Measurements from ENCODE around the gene PLA2G4F. TPM values are rescaled to one million over a fixed set of nuclear protein-coding genes. Genes with fewer than 3 reads are reported as not detected.

PLA2G4F gene
- total RNA-seq, 1 donor from 2014 or later, result not detected

- Mint-ChIP-seq H3K4me3 (ENCODE audit: low read depth) (no peak overlapping the region), H3K27ac (no peak overlapping the region), H3K4me1 (ENCODE audit: low read depth) (no peaks in the 10 kb centered on the region), H3K36me3 (ENCODE audit: low read depth) (no peaks in the 10 kb centered on the region), H3K9me3 (no peaks in the 10 kb centered on the region), H3K27me3 (ENCODE audit: low read depth) (no peaks in the 10 kb centered on the region)
- DNase-seq (ENCODE audit: low spot score), result no peak
- intact Hi-C loops (cut with micrococcal nuclease), result no loop called here
These were observed 5.3 kb downstream of the PLA2G4F start for GRCh38 chr15:42151141-42151561.

DNA sequence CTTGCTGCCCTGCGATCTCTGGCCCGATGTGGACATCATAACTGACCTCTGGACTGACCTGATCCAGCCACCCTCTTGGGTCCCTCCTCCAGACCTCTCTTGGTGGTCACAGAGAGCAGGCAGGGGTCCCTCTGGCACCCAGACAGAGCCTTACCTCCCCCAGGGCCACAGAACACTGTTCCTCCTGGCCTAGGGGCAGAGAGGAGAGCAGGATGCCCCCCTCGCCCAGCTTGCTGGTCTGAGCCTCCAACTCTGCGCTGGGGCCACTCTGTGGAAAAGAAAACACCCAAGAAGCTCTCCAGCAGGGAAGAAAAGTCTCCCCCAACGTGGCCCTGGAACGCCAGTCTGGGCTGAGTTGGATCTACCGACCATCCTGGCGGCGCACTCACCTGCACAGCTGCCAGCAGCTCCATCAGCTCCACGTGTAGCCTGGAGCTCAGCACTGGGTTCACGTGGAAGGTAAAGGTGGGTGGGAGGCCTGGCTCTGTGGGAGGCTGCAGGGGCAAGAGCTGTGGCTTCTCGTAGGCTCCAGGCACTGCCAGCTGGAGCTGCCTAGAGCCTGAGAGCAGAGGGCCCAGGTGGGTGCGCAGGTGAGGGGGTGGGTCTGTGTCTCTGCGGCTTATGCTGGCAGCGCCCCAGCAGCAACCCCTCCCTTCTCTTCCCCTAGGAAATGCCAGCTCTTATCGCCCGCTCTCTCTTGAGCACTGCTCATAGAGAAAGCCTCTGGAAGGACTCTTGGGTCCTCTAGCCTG is 6.0 kb downstream of the PLA2G4F start:
- no peak overlapping the region for H3K4me3 Mint-ChIP-seq (ENCODE audit: low read depth)
- intact Hi-C loops (cut with micrococcal nuclease), result no loop called here
- H3K9me3 Mint-ChIP-seq, result no peaks in the 10 kb centered on the region
- DNase-seq (ENCODE audit: low spot score), result no peak
- H3K27ac Mint-ChIP-seq, result no peak overlapping the region
- H3K27me3 Mint-ChIP-seq (ENCODE audit: low read depth), result no peaks in the 10 kb centered on the region
- H3K36me3 Mint-ChIP-seq (ENCODE audit: low read depth), result no peaks in the 10 kb centered on the region
- no peaks in the 10 kb centered on the region for H3K4me1 Mint-ChIP-seq (ENCODE audit: low read depth)

- Mint-ChIP-seq H3K9me3 (no peaks in the 10 kb centered on the region), H3K27me3 (ENCODE audit: low read depth) (no peaks in the 10 kb centered on the region), H3K27ac (no peak overlapping the region), H3K36me3 (ENCODE audit: low read depth) (no peaks in the 10 kb centered on the region), H3K4me3 (ENCODE audit: low read depth) (no peak overlapping the region), H3K4me1 (ENCODE audit: low read depth) (no peaks in the 10 kb centered on the region)
- no peak for DNase-seq (ENCODE audit: low spot score)
- intact Hi-C loops (cut with micrococcal nuclease), result no loop called here
These were observed 6.8 kb downstream of the PLA2G4F start for GRCh38 chr15:42149493-42150218.

GRCh38 chr15:42148808-42149492 is 7.5 kb downstream of the PLA2G4F start:
- DNase-seq (ENCODE audit: low spot score), result no peak
- Mint-ChIP-seq H3K36me3 (ENCODE audit: low read depth) (no peaks in the 10 kb centered on the region), H3K4me1 (ENCODE audit: low read depth) (no peaks in the 10 kb centered on the region), H3K4me3 (ENCODE audit: low read depth) (no peak overlapping the region), H3K9me3 (no peaks in the 10 kb centered on the region), H3K27me3 (ENCODE audit: low read depth) (no peaks in the 10 kb centered on the region), H3K27ac (no peak overlapping the region)
- intact Hi-C loops (cut with micrococcal nuclease), result no loop called here

DNA sequence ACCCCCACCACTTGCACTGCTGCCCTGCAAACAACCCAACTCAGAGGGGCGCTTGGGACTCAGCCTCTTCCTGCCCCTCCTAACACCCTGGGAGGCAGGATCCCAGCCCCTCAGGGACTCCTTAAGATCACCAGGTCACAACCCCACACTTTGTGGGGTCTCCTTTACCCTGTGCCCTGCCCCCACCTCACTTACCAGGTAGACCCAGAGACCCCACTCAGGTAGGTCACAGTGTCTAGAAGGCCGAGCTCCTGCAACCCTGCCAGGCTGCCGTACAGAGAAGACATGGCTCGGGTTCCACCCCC is 9.1 kb downstream of the PLA2G4F start:
- intact Hi-C loops (cut with micrococcal nuclease), result no loop called here
- Mint-ChIP-seq H3K27ac (no peak overlapping the region), H3K9me3 (no peaks in the 10 kb centered on the region), H3K27me3 (ENCODE audit: low read depth) (no peaks in the 10 kb centered on the region), H3K36me3 (ENCODE audit: low read depth) (no peaks in the 10 kb centered on the region), H3K4me3 (ENCODE audit: low read depth) (no peak overlapping the region), H3K4me1 (ENCODE audit: low read depth) (no peaks in the 10 kb centered on the region)
- no peak for DNase-seq (ENCODE audit: low spot score)

- Mint-ChIP-seq H3K27ac (no peak overlapping the region), H3K9me3 (no peaks in the 10 kb centered on the region)
These were observed 9.6 kb downstream of the PLA2G4F start for GRCh38 chr15:42146551-42147430.

DNA sequence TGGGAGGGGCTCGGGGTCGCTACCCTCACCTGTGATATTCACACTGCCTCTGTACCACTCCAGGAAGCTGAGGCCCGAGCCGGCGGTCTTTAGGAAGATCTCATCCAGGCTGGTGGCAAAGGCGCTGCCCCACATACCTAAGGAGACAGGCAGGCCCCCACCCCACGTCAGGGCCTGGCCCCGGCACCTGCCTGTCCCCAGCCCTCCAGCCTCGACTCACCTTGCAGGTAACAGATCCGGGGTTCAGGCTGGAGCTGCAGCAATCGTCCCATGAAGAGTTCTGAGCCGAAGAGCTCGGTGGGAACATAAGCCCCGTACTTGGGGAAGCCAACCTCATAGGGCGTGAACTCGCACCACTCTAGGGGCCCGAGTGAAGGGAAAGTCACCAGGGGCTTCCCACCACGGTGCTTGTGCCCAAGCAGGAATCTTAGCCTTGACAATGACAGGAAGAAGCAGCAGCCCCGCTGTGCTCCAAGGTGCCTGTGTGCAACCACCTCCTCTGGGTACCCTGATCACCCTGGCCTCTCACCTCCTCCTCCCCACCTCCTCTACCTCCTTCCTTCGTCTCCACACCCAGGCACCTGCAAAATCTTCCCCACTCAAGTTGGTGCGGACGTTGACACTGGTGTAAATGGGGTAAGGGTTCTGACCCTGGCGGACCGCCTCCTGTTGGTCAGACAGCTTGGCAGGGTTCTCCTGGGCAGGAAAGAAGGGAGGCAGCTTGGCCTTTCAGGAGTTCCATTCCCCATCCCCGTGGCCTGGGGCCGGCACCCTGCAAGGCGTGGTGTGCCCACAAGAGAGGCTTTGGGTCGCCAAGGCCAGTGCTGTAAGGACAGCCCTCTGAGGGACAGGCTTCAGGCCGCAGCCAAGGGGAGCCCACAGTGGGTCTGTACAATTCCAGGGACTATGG is 10.6 kb downstream of the PLA2G4F start:
- Mint-ChIP-seq H3K27me3 (ENCODE audit: low read depth) (no peaks in the 10 kb centered on the region), H3K4me3 (ENCODE audit: low read depth) (no peak overlapping the region), H3K27ac (no peak overlapping the region), H3K9me3 (no peaks in the 10 kb centered on the region), H3K4me1 (ENCODE audit: low read depth) (no peaks in the 10 kb centered on the region), H3K36me3 (ENCODE audit: low read depth) (no peaks in the 10 kb centered on the region)
- intact Hi-C loops (cut with micrococcal nuclease), result no loop called here
- DNase-seq (ENCODE audit: low spot score), result no peak

More at GRCh38 chr15:42146551-42147430, 9.6 kb downstream of the PLA2G4F start:
- DNase-seq (ENCODE audit: low spot score), result no peak
- Mint-ChIP-seq H3K36me3 (ENCODE audit: low read depth) (no peaks in the 10 kb centered on the region), H3K4me3 (ENCODE audit: low read depth) (no peak overlapping the region), H3K4me1 (ENCODE audit: low read depth) (no peaks in the 10 kb centered on the region), H3K27me3 (ENCODE audit: low read depth) (no peaks in the 10 kb centered on the region)
- intact Hi-C loops (cut with micrococcal nuclease), result no loop called here

DNA sequence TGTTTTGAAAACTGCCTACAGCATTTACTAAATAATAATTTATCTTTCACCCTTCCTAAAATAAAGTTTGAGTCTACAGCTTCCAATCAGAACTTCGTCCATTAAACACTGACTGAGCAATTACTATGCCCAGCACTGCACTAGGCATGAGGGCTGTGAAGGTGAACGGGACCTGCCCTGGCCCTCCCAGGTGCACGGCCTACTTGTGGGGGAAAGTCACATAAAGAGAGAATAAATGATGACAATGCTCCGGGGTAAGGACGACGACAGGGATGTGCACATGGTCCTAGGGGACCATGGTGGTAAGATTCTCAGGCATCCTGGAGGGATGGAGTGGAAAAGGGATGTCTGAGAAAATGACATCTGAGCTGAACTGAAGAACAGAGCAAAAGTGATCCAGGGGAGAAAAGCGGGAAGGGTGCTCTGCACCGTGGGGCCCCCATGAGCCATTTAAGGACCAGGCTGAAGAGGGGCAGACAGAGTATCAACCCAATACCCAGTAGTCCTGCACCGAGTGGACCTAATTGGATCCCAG is 11.5 kb downstream of the PLA2G4F start:
- no peak for DNase-seq (ENCODE audit: low spot score)
- H3K9me3 Mint-ChIP-seq, result no peaks in the 10 kb centered on the region
- H3K36me3 Mint-ChIP-seq (ENCODE audit: low read depth), result no peaks in the 10 kb centered on the region
- intact Hi-C loops (cut with micrococcal nuclease), result no loop called here
- H3K4me1 Mint-ChIP-seq (ENCODE audit: low read depth), result no peaks in the 10 kb centered on the region
- no peaks in the 10 kb centered on the region for H3K27me3 Mint-ChIP-seq (ENCODE audit: low read depth)
- H3K27ac Mint-ChIP-seq, result no peak overlapping the region
- no peak overlapping the region for H3K4me3 Mint-ChIP-seq (ENCODE audit: low read depth)

GRCh38 chr15:42143866-42144625 is 12.4 kb downstream of the PLA2G4F start:
- intact Hi-C loops (cut with micrococcal nuclease), result no loop called here
- Mint-ChIP-seq H3K9me3 (no peaks in the 10 kb centered on the region), H3K27me3 (ENCODE audit: low read depth) (no peaks in the 10 kb centered on the region), H3K27ac (no peak overlapping the region), H3K36me3 (ENCODE audit: low read depth) (no peaks in the 10 kb centered on the region), H3K4me3 (ENCODE audit: low read depth) (no peak overlapping the region), H3K4me1 (ENCODE audit: low read depth) (no peaks in the 10 kb centered on the region)
- no peak for DNase-seq (ENCODE audit: low spot score)

DNA sequence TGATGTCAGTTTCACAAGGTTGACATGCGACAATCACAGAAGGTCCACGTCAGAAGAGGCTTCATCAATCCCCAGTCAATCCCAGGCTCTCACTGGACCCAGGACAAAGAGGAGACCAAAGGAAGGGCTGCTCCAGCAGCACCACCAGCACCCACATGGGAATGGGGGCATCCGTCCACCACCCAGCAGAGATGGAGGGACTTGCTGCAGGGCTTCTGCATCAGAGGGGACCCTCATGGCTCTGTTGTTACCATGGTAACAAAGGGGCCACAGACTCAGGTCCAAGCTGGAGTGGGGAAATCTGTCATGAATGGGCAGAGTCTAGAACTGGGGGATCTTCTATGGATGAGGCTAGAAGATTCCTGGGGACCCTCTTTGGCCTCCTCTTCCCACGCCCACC is 13.1 kb downstream of the PLA2G4F start:
- no peaks in the 10 kb centered on the region for H3K36me3 Mint-ChIP-seq (ENCODE audit: low read depth)
- intact Hi-C loops (cut with micrococcal nuclease), result no loop called here
- H3K4me3 Mint-ChIP-seq (ENCODE audit: low read depth), result no peak overlapping the region
- no peak for DNase-seq (ENCODE audit: low spot score)
- no peaks in the 10 kb centered on the region for H3K4me1 Mint-ChIP-seq (ENCODE audit: low read depth)
- no peak overlapping the region for H3K27ac Mint-ChIP-seq
- H3K9me3 Mint-ChIP-seq, result no peaks in the 10 kb centered on the region
- no peaks in the 10 kb centered on the region for H3K27me3 Mint-ChIP-seq (ENCODE audit: low read depth)

Data from activated T-helper 2 cell treated with anti-CD3 and anti-CD28 coated beads, Interferon-gamma antibody, Interleukin-2, Interleukin-4, amounts not matched to agents 10 μg/mL and 5 μg/mL and 100 μg/mL, durations not matched to agents 14 hours and 24 hours and 36 hours (primary cell).